ENCODE results near the gene PHOSPHO2.

PHOSPHO2 gene

DNA sequence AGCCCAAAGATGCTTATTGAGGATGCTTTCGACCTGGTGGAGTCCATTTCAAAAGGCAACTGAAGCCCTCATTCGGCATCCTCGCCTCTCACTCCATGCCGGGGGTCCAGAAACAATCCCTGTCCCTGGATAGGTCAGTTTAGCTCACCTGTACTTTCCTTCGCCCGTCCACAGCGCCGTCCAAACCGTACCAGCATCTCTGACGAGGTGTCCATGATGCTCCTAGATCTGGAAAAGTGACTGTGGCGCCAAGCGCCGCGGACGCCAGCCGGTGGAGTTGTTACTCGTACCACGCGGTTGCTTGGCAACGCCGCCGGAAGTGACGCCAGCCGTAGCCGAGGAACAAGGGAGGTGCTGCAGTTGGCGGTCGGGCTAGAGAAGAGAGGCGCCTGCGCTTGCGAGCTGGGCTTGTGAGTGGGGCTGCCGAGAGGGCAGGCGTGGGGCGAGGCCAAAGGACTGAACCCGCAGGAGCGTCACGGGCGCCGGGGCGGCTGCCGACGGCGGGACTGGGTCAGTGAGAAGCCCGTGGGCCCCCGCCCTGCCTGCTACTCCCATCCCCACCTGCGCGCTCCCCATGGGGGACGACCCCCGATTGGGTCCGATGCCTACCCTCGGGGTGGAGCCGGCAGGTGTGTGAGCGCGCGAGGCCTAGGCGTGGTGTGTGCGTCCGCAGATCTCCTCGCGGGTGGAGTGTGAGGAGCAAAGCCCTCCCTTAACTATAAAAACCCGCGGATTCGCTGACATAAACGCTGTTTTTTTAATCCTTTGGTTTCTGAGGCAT lies at the start of gene PHOSPHO2, which contains the start of gene CFAP210:
TSS of gene PHOSPHO2 (plus strand) at position 357 of the 781 bp plus-strand sequence. CDS start 6,503 bp downstream, outside the sequence.
TSS of gene CFAP210 (minus strand) at position 293 of the 781 bp plus-strand sequence. CDS start at position 215, 78 bp downstream.
- Mint-ChIP-seq H3K4me1 (peaks cover 25% of the 10 kb centered on the region), H3K4me3 (peak within 1 kb of the TSS; percentile 92), H3K27ac (peak within 1 kb of the TSS; percentile 99), H3K9me3 (peaks cover 18% of the 10 kb centered on the region), H3K36me3 (ENCODE audit: low read depth) (peaks cover 33% of the 10 kb centered on the region), H3K27me3 (ENCODE audit: low read depth, poor library complexity) (peaks cover 18% of the 10 kb centered on the region)
- TF ChIP-seq CTCF (IDR thresholded peaks at IDR 0.05): no peak
- peak; percentile 99 for DNase-seq

DNA sequence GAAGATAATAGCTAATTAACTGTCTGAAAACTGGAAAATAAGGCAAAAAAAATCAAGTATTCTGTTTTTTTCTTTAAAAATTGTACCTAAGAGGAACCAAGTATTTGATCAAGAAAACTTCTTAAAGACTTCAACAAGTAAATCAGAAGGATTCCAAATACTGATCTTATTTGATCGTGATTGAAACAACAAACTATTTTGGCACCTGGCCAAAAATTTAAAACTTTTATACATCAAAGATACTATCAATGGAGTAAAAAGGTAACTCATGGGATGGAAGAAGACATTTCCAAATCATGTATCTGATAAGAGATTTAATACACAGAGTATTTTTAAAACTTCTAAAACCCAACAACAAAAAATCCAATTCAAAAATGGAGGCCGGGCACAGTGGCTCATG lies 46.8 kb upstream of the PHOSPHO2 start:
- no peaks in the 10 kb centered on the region for H3K27me3 Mint-ChIP-seq (ENCODE audit: low read depth, poor library complexity)

DNA sequence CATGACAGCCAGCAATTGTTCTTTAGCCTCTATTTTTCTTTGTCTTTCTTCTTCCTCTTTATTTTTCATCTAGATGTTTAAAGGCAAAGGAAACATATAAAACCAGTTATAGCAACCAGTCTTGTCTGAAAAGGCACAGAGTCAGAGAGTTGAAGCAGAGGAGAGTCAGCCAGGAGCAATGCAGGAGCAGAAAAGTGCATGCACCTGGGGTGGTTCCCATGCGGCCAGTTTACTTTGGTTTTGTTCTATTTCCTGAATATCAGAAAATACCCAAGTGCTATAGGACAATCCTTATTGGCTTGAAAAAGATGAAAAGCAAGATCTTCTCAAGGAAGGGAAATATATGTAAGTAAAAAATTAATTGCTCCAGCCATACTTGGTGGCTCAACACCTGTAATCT lies 45.0 kb upstream of the PHOSPHO2 start:
- Mint-ChIP-seq H3K4me1 (no peaks in the 10 kb centered on the region), H3K9me3 (no peaks in the 10 kb centered on the region), H3K36me3 (ENCODE audit: low read depth) (no peaks in the 10 kb centered on the region), H3K4me3 (no peak overlapping the region), H3K27ac (no peak overlapping the region), H3K27me3 (ENCODE audit: low read depth, poor library complexity) (no peaks in the 10 kb centered on the region)
- no peak for TF ChIP-seq CTCF (IDR thresholded peaks at IDR 0.05)
- DNase-seq: no peak

More for the DNA sequence above, 46.8 kb upstream of the PHOSPHO2 start:
- Mint-ChIP-seq H3K4me3 (no peak overlapping the region), H3K27ac (no peak overlapping the region), H3K9me3 (no peaks in the 10 kb centered on the region), H3K36me3 (ENCODE audit: low read depth) (no peaks in the 10 kb centered on the region), H3K4me1 (no peaks in the 10 kb centered on the region)
- DNase-seq: no peak
- TF ChIP-seq CTCF (IDR thresholded peaks at IDR 0.05): no peak

- H3K36me3 Mint-ChIP-seq (ENCODE audit: low read depth): no peaks in the 10 kb centered on the region
- no peak overlapping the region for H3K4me3 Mint-ChIP-seq
- no peaks in the 10 kb centered on the region for H3K9me3 Mint-ChIP-seq
- H3K27me3 Mint-ChIP-seq (ENCODE audit: low read depth, poor library complexity): peaks cover 6% of the 10 kb centered on the region
- DNase-seq: no peak
- H3K27ac Mint-ChIP-seq: no peak overlapping the region
- TF ChIP-seq CTCF (IDR thresholded peaks at IDR 0.05): no peak
- no peaks in the 10 kb centered on the region for H3K4me1 Mint-ChIP-seq
Measured at GRCh38 chr2:169653636-169654035, 40.6 kb upstream of the PHOSPHO2 start.

DNA sequence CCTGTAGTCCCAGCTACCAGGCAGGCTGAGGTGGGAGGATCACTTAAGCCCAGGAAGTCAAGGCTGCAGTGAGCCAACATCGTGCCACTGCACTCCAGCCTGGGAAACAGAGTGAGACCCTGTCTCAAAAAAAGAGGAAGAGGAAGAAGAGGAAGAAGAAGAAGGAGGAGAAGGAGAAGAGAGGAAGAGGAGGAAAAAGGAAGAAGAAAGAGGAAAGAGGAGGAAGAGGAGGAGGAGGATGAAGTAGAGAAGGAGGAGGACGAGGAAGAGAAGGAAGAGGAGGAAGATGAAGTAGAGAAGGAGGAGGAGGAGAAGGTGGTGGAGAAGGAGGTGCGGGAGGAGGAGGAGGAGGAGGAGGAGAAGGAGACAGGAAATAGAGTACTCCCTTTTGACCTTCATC lies 38.1 kb upstream of the PHOSPHO2 start:
- H3K4me1 Mint-ChIP-seq: peaks cover under 1% of the 10 kb centered on the region
- no peaks in the 10 kb centered on the region for H3K9me3 Mint-ChIP-seq
- no peaks in the 10 kb centered on the region for H3K36me3 Mint-ChIP-seq (ENCODE audit: low read depth)
- no peak overlapping the region for H3K27ac Mint-ChIP-seq
- no peak overlapping the region for H3K4me3 Mint-ChIP-seq
- H3K27me3 Mint-ChIP-seq (ENCODE audit: low read depth, poor library complexity): peaks cover 6% of the 10 kb centered on the region
- no peak for TF ChIP-seq CTCF (IDR thresholded peaks at IDR 0.05)
- no peak for DNase-seq

GRCh38 chr2:169658877-169659276 lies 35.4 kb upstream of the PHOSPHO2 start:
- TF ChIP-seq CTCF (IDR thresholded peaks at IDR 0.05): no peak
- Mint-ChIP-seq H3K27ac (no peak overlapping the region), H3K36me3 (ENCODE audit: low read depth) (no peaks in the 10 kb centered on the region), H3K27me3 (ENCODE audit: low read depth, poor library complexity) (peaks cover 6% of the 10 kb centered on the region), H3K9me3 (no peaks in the 10 kb centered on the region), H3K4me3 (no peak overlapping the region), H3K4me1 (peaks cover 4% of the 10 kb centered on the region)
- no peak for DNase-seq
